ENCODE measurements around the gene RTN4RL1. TPM values are rescaled to one million over a fixed set of nuclear protein-coding genes. Genes with fewer than 3 reads are reported as not detected.

Gene RTN4RL1
- total RNA-seq, 1 experiment from 2014 or later, result 0.22 TPM

DNA sequence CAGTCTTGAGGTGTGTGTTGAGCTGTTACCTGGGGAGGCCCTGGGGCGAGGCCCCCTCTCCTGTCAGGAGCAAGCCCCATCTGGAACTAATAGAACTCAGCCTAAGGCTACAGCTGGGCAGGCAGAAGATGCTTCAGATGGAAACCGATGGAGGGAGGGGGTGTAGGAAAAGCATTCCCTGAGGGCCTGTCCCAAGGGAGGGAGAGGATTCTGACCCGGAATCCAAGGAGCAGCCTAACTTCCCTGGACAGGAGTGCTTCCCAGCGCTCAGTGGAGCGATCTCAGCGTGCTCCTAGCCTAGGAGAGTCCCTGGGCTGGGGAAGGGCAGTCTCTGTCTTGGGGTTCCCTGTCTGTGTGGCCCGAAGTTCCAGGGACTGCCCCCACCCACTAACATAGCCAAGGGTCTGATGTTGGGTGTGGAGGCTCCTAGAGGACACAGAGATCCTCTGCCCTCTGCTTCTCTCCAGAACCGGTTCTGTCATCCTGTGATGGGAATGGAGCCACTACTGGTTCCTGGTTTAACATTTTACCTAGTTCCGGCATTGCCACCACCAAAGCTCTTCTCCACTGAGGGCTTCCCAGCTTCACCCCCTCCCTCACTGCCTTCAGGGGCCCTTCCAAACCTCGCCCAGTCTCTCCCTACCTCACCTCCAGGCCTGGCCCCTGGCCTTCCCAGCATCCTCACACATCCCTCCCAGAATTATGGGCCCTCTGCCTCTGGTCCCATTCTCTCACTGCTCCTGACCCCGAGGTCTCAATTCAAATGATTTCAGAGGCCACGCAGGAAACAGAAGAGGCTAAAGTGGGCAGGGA is 58.7 kb downstream of the RTN4RL1 start:
- H3K9me3 Mint-ChIP-seq, result no peaks in the 10 kb centered on the region
- no peak overlapping the region for H3K4me3 Mint-ChIP-seq
- Histone ChIP-seq H3K79me1 (ENCODE audit: insufficient read depth, low read depth, low read length, poor library complexity, severe bottlenecking) (no peaks in the 10 kb centered on the region), H3K27me3 (ENCODE audit: insufficient read depth, low read length) (no peaks in the 10 kb centered on the region), H2AFZ (ENCODE audit: low read length) (no peak overlapping the region), H2BK12ac (ENCODE audit: insufficient read length, low read depth, low read length) (no peak overlapping the region), H3K4me1 (ENCODE audit: insufficient read depth, low read length) (no peaks in the 10 kb centered on the region), H4K5ac (ENCODE audit: insufficient read length, low read depth, low read length) (no peak overlapping the region), H3T11ph (ENCODE audit: low read length) (no peak overlapping the region), H2AK5ac (ENCODE audit: insufficient read length, low read length) (no peak overlapping the region), H4K91ac (ENCODE audit: insufficient read length, low read depth, low read length) (no peak overlapping the region), H3K56ac (ENCODE audit: insufficient read length, low read depth, low read length) (no peak overlapping the region), H3K9me3 (ENCODE audit: control insufficient read depth, low read depth, low read length) (no peaks in the 10 kb centered on the region), H2BK20ac (ENCODE audit: low read depth, low read length, poor library complexity, severe bottlenecking) (no peak overlapping the region), H2BK120ac (ENCODE audit: low read depth, low read length, poor library complexity, severe bottlenecking) (no peak overlapping the region), H3K23ac (ENCODE audit: insufficient read length, low read depth, low read length) (no peak overlapping the region), H3K14ac (ENCODE audit: insufficient read depth, low read length) (no peak overlapping the region), H2BK15ac (ENCODE audit: low read depth, low read length) (no peak overlapping the region), H3K9ac (ENCODE audit: extremely low read depth, insufficient read length, low read length) (no peak overlapping the region), H3K4ac (ENCODE audit: low read depth, low read length) (no peak overlapping the region), H3K4me2 (ENCODE audit: insufficient read depth, insufficient read length, low read length) (no peak overlapping the region), H3K23me2 (ENCODE audit: insufficient read length, low read depth, low read length, poor library complexity, severe bottlenecking) (no peaks in the 10 kb centered on the region), H2BK5ac (ENCODE audit: insufficient read length, low read length) (no peak overlapping the region), H4K8ac (replicated peaks; ENCODE audit: insufficient read length, low read depth, low read length) (no peak overlapping the region), H3K27ac (ENCODE audit: insufficient read length, low read depth, low read length) (no peak overlapping the region), H3K18ac (ENCODE audit: insufficient read length, low read depth, low read length) (no peak overlapping the region), H4K20me1 (ENCODE audit: control insufficient read depth, insufficient read depth, insufficient read length) (no peaks in the 10 kb centered on the region), H3K79me2 (ENCODE audit: insufficient read depth, low read length) (no peaks in the 10 kb centered on the region)
- H3K27me3 Mint-ChIP-seq (ENCODE audit: low read depth), result peaks cover 48% of the 10 kb centered on the region
- H3K27ac Mint-ChIP-seq, result peak overlapping the region in 1 of 3 experiments; percentile 91; a peak in 1 of 7 replicates
- H3K4me1 Mint-ChIP-seq, result peaks cover 16 to 27% of the 10 kb centered on the region in 2 experiments
- no peak for DNase-seq
- no peaks in the 10 kb centered on the region for H3K36me3 Mint-ChIP-seq (ENCODE audit: insufficient read depth in 1 of 3, low read depth in 3 of 3)
- no CpG with 5 or more reads among the region's 12 CpGs for WGBS (ENCODE audit: extremely low coverage, insufficient read length, low lambda C conversion rate)
- TF ChIP-seq, protein P1, sequence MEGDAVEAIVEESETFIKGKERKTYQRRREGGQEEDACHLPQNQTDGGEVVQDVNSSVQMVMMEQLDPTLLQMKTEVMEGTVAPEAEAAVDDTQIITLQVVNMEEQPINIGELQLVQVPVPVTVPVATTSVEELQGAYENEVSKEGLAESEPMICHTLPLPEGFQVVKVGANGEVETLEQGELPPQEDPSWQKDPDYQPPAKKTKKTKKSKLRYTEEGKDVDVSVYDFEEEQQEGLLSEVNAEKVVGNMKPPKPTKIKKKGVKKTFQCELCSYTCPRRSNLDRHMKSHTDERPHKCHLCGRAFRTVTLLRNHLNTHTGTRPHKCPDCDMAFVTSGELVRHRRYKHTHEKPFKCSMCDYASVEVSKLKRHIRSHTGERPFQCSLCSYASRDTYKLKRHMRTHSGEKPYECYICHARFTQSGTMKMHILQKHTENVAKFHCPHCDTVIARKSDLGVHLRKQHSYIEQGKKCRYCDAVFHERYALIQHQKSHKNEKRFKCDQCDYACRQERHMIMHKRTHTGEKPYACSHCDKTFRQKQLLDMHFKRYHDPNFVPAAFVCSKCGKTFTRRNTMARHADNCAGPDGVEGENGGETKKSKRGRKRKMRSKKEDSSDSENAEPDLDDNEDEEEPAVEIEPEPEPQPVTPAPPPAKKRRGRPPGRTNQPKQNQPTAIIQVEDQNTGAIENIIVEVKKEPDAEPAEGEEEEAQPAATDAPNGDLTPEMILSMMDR (conservative IDR thresholded peaks at IDR 0.05), result no peak

All from H9 (cell line).